ENCODE measurements around the gene SLC4A4. TPM values are rescaled to one million over a fixed set of nuclear protein-coding genes. Genes with fewer than 3 reads are reported as not detected.

Gene SLC4A4
- total and polyA plus RNA-seq, 2 of the 13 experiments (the other 11 are each of a cell fraction or from before 2014, with no cell fraction given): 0.01 TPM; not detected in 1

- TF ChIP-seq CENPBD1 (CRISPR knock-in tag; IDR thresholded peaks at IDR 0.05; ENCODE audit: borderline replicate concordance, low read depth) (no peak), HMG20A (CRISPR knock-in tag; IDR thresholded peaks at IDR 0.05; ENCODE audit: borderline replicate concordance) (no peak), ONECUT2 (CRISPR knock-in tag; IDR thresholded peaks at IDR 0.05) (no peak), FOXK1 (CRISPR knock-in tag; IDR thresholded peaks at IDR 0.05; ENCODE audit: borderline replicate concordance, low read depth) (no peak), TFE3 (CRISPR knock-in tag; IDR thresholded peaks at IDR 0.05) (no peak), ZNF616 (CRISPR knock-in tag; IDR thresholded peaks at IDR 0.05; ENCODE audit: low read depth) (no peak), RFX5 (IDR thresholded peaks at IDR 0.05; ENCODE audit: low read depth, low read length) (no peak), MED1 (CRISPR knock-in tag; IDR thresholded peaks at IDR 0.05) (no peak), ZNF883 (CRISPR knock-in tag; IDR thresholded peaks at IDR 0.05; ENCODE audit: not compliant biosample characterization) (no peak), DRAP1 (CRISPR knock-in tag; IDR thresholded peaks at IDR 0.05) (no peak), EZH2 (conservative IDR thresholded peaks at IDR 0.05; ENCODE audit: low read depth, low read length) (no peak)
Observed at GRCh38 chr4:71375494-71375893, 36.7 kb downstream of the SLC4A4 start (continued).

GRCh38 chr4:71377561-71377960 lies 38.7 kb downstream of the SLC4A4 start:
- Histone ChIP-seq H2AFZ (ENCODE audit: low read length) (no peak overlapping the region), H3K27ac (ENCODE audit: extremely low read length, insufficient read depth, low read length) (no peak overlapping the region), H3K9me3 (ENCODE audit: low read length) (no peaks in the 10 kb centered on the region), H3K4me3 (replicated peaks in 1 of 3; ENCODE audit: insufficient read depth in 1 of 3, low read depth in 2 of 3, low read length in 3 of 3) (no peak overlapping the region), H3K27me3 (ENCODE audit: control insufficient read depth in 1 of 2, insufficient read depth in 2 of 2, low read length in 2 of 2) (no peaks in the 10 kb centered on the region), H4K20me1 (ENCODE audit: insufficient read depth, low read length) (no peaks in the 10 kb centered on the region), H3K4me1 (ENCODE audit: insufficient read depth, low read length) (no peaks in the 10 kb centered on the region), H3K4me2 (ENCODE audit: low read depth, low read length) (no peak overlapping the region), H3K9ac (ENCODE audit: insufficient read depth, low read depth, low read length) (no peak overlapping the region), H3K36me3 (replicated peaks in 1 of 2; ENCODE audit: control insufficient read depth in 1 of 2, insufficient read depth in 2 of 2, low read length in 2 of 2) (no peaks in the 10 kb centered on the region), H3K79me2 (ENCODE audit: insufficient read depth, low read length) (no peaks in the 10 kb centered on the region)
- intact Hi-C loops (cut with micrococcal nuclease; ENCODE audit: unreplicated experiment): no loop called here
- no peak for DNase-seq (ENCODE audit: low spot score)
- in situ Hi-C loops (cut with HindIII; ENCODE audit: extremely low pct_ligation_motif_present, low pct_unique_long_range_greater_than_20kb): no loop called here
- no peak for FAIRE-seq
- WGBS (ENCODE audit: low lambda C conversion rate): 45% methylated on average over 4 of the region's 4 CpGs
- POLR2A ChIA-PET: no interaction called here
- CTCF ChIA-PET (ENCODE audit: low intra/inter-chr PET ratio, low total read pairs): no interaction called here
- BruUV-seq (replicated peaks): no TSS peak
- ATAC-seq: no peak
- TF ChIP-seq MXD1 (CRISPR knock-in tag; IDR thresholded peaks at IDR 0.05) (no peak), IRX3 (CRISPR knock-in tag; IDR thresholded peaks at IDR 0.05; ENCODE audit: borderline replicate concordance, low read depth) (no peak), ZBTB1 (CRISPR knock-in tag; IDR thresholded peaks at IDR 0.05; ENCODE audit: borderline replicate concordance) (no peak), RXRA (CRISPR knock-in tag; IDR thresholded peaks at IDR 0.05) (no peak), PLRG1 (conservative IDR thresholded peaks at IDR 0.05) (no peak), NFE2L1 (CRISPR knock-in tag; IDR thresholded peaks at IDR 0.05; ENCODE audit: borderline replicate concordance) (no peak), ZNF691 (CRISPR knock-in tag; IDR thresholded peaks at IDR 0.05; ENCODE audit: borderline replicate concordance, low read depth) (no peak), ZNF30 (CRISPR knock-in tag; IDR thresholded peaks at IDR 0.05) (no peak), ZBTB44 (CRISPR knock-in tag; IDR thresholded peaks at IDR 0.05) (no peak), SALL2 (CRISPR knock-in tag; IDR thresholded peaks at IDR 0.05) (no peak), ZNF792 (CRISPR knock-in tag; IDR thresholded peaks at IDR 0.05) (no peak)

Data from HepG2 (cell line).